HUDEP-2 (cell line): ENCODE data around the gene NUBP2.

Experiments used
- DNase-seq, 76 experiments: peaks; one replicate each; lab custom pipeline; 2025; ENCODE audit not compliant: unreplicated experiment in 76 of 76; lab: John Stamatoyannopoulos, UW

The NUBP2 gene

GRCh38 chr16:1771188-1771863 is 11.4 kb upstream of the NUBP2 start, which contains the start of gene NME3:
NME3 (minus strand) TSS chr16:1771543; CDS start chr16:1771534, 9 bp downstream.
- peak in 60 of 76 experiments; percentile 12 to 79 (median 52) for DNase-seq

GRCh38 chr16:1771864-1772361 is 10.8 kb upstream of the NUBP2 start:
- DNase-seq: peak in 2 of 76 experiments; percentile 25 to 60

- peak in 41 of 76 experiments; percentile 9 to 75 (median 32) for DNase-seq
Observed at GRCh38 chr16:1772362-1772907, 10.3 kb upstream of the NUBP2 start, which contains the start of gene EME2. EME2 (plus strand) TSS chr16:1772810; CDS start chr16:1773228, 418 bp downstream.

- peak in 68 of 76 experiments; percentile 14 to 84 (median 67) for DNase-seq
Observed at GRCh38 chr16:1772908-1773702, 9.7 kb upstream of the NUBP2 start, which contains the start of gene MRPS34. MRPS34 (minus strand) TSS chr16:1773134; CDS start chr16:1773119, 15 bp downstream.

- peak in 1 of 76 experiments; percentile 44 for DNase-seq
Observed at GRCh38 chr16:1773703-1774447, 8.9 kb upstream of the NUBP2 start.

- no peak for DNase-seq
Observed at GRCh38 chr16:1774448-1774780, 8.3 kb upstream of the NUBP2 start.

GRCh38 chr16:1775006-1775845 is 7.5 kb upstream of the NUBP2 start:
- DNase-seq: no peak

- no peak for DNase-seq
Observed at GRCh38 chr16:1775846-1776671, 6.7 kb upstream of the NUBP2 start.

- no peak for DNase-seq
Observed at GRCh38 chr16:1776672-1776955, 6.1 kb upstream of the NUBP2 start.

- no peak for DNase-seq
Observed at GRCh38 chr16:1776991-1777374, 5.8 kb upstream of the NUBP2 start.

- DNase-seq: no peak
Observed at GRCh38 chr16:1777375-1778199, 5.2 kb upstream of the NUBP2 start.

- no peak for DNase-seq
Observed at GRCh38 chr16:1778200-1779179, 4.3 kb upstream of the NUBP2 start.

GRCh38 chr16:1779234-1779701 is 3.5 kb upstream of the NUBP2 start:
- no peak for DNase-seq

- DNase-seq: no peak
Observed at GRCh38 chr16:1779741-1780676, 2.8 kb upstream of the NUBP2 start.

GRCh38 chr16:1780677-1781072 is 2.1 kb upstream of the NUBP2 start:
- no peak for DNase-seq

GRCh38 chr16:1781254-1781653 is 1.5 kb upstream of the NUBP2 start:
- DNase-seq: no peak
